Sciatic nerve (tissue), 2 donors: ENCODE data around the gene NEMF. TPM values are rescaled to one million over a fixed set of nuclear protein-coding genes. Genes with fewer than 3 reads are reported as not detected.
"Not testable (repeated sequence)": the region's sequence is repeated elsewhere in the genome, so short reads cannot be mapped to it uniquely, and the experiment has no call there.

Experiments
- ATAC-seq: fragments of 200-7000 bp; cut with Tn5 transposase; one replicate; pipeline ENCODE4 v1.9.1; 2020; ENCODE audit warnings: mild to moderate bottlenecking, moderate library complexity
- DNase-seq: peaks from one replicate; pipeline ENCODE4 v3.0.0-alpha.2; 2020; ENCODE audit warnings: low spot score
- intact Hi-C: fragments of 100-400 bp; cut with DNase I; formaldehyde crosslinking; loops from one replicate; pipeline ENCODE4 v1.14.2; 2022
- total RNA-seq: library from RNA; stranded (reverse); fragmentation: NEBNext Ultra II Directional; extraction: Animal tissue kit (Norgen Biotek cat#: 25700); gene quantifications from one replicate; pipeline ENCODE4 v1.2.1, GENCODE V29; 2021
- donor health status: DM: no; HTN: no; CAD: no.
- donor health status: DM: no; HTN: no; CAD: no.

Gene NEMF
- total RNA-seq, 1 donor from 2014 or later = 92.4 TPM

DNA sequence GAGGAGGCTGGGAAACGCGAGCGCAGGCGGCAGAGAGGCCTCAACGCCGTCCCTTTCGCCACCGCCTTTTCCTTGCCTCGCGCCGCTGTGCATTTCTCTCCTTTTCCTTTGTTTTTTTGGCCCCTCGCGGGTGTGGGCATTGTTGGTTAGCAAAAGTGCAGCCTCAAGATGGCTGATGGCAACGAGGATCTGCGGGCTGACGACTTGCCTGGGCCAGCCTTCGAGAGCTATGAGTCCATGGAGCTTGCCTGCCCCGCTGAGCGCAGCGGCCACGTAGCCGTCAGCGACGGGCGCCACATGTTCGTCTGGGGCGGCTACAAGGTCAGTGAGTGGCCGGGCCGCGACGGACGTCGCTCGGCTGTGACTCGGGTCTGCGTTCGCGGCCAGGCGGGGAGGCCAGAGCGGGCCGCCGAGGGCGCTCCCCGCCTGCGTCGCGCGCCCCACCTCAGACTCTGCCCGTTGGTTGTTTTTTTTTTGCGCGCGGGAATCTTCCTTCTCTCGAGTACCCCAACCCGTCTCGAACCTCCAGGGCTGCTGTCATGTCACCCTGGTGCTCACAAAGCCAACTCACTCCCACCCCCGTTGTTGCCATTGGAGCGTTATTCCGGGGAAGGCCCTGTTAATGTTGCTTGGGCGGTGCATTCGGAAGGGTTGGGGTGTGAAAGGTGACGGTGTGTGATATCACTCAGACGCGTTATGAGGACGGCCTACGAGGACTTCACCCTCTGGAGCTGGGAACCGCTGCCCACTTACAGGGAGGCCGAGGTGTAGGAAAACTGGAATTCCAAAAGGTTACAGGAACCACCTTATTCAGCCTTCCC is 84.1 kb downstream of the NEMF start:
- intact Hi-C loops = loop anchor here (5.0 kb wide), 1 partner anchor 136 kb away; no protein-coding TSS in a partner anchor
- ATAC-seq = peak; percentile 68
- DNase-seq = peak; percentile 67

DNA sequence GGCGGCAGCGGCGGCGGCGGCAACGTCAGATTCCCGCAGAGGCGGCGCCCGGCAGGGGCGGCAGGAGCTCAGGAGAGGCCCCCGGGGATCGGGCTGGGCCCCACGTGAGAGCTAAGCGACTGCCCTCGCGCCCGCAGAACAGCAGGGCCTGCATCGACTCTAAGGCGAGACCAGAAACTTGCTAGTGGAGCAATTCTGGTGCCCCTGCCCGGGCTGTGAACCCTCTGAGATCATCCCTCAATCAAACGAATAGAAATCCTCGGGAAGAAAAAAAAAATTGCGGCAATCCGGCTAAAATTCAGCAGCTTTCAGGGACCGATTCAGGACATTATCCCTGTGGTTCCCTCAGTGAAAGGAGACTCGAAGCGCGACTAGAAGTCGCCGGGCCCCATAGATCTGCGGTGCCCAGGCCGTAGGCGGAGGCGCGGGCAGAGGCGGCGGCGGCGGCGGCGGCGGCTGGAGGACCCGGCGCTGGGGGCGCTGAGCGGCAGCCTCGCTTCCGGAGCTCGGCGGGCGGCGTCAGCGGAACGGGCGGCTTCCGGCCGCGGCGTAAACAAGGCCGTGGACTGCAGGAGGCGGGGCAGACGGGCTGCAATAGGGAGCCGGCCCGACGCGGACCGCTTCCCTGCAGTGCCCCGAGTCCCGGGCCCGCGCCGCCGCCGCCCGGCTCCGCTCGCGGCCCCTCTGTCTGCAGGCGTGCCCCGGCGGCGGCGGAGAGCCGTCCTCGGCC is 84.9 kb downstream of the NEMF start, which contains the start of gene KLHDC2:
Gene KLHDC2, plus strand, starts transcription at position 583 of the 730 bp plus-strand sequence. CDS start 316 bp downstream, outside the sequence.
- DNase-seq (peak; percentile 93), ATAC-seq (peak; percentile 93)
- intact Hi-C loops = loop anchor here (5.0 kb wide), 1 partner anchor 135 kb away; no protein-coding TSS in a partner anchor

DNA sequence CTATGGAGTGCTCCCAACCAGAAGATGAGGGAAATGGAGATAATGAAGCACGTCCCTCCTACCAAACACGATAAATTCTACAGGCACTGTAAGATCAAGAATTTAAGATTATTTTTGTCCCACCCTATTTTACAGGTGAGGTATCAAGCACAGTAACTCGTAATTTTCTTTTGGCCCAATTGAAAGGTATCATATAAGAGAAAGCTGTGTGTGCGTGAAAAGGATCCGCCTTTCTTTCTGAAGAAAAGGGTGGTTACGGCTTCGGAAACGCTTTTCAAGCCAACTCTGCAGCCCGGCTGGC is 85.4 kb downstream of the NEMF start:
- intact Hi-C loops = loop anchor here (5.0 kb wide), 1 partner anchor 135 kb away; no protein-coding TSS in a partner anchor
- ATAC-seq (no peak), DNase-seq (no peak)

DNA sequence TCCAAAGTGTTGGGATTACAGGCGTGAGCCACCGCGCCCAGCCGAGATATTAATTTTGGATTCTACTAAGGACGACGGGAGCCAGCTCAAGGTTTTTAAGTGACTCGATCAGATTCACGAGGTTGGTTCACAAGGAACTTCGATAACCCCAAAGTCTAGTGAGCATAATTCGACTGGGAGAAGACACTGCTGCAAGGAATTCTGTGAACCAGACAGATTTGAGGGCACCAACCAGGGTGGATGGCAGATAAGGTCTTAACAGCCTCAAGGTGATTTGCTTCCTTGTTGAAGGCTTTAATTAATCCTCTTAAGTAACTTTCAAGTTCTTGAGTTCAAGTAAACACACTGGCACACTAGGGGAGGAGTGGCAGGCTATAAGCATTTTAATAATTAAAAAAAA is 85.7 kb downstream of the NEMF start:
- intact Hi-C loops = loop anchor here (5.0 kb wide), 1 partner anchor 135 kb away; no protein-coding TSS in a partner anchor
- no peak for DNase-seq
- no peak for ATAC-seq

DNA sequence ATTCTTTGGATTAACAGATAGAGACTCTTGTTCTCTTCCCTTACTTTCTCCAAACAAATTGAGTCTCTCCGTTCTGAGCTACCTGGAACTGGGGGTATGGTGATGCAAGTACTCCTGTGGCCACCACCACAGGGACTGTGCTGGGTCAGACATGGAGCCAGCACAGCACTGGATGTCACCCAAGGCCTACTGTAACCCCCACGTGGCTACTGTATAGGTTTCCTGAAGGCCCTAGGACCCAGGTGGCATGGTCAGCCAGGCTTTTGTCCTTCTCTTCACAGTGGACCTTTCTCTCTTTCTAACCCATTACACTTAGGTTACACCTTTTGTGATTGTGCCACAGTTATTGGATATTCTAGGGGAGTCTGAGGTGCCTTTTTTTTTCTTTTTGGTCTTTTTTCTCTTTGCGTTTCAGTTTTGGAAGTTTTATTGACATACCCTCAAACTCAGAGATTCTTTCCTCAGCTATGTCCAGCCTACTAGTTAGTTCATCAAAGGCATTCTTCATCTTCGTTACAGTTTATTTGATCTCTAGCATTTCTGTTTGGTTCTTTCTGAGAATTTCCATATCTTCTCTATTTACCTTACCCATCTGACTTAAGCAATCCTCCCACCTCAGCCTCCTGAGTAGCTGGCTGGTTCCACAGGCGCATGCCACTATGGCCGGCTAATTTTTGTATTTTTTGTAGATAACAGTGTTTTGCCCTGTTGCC is 90.6 kb downstream of the NEMF start:
- intact Hi-C loops = no loop called here
- ATAC-seq (no peak), DNase-seq (no peak)

DNA sequence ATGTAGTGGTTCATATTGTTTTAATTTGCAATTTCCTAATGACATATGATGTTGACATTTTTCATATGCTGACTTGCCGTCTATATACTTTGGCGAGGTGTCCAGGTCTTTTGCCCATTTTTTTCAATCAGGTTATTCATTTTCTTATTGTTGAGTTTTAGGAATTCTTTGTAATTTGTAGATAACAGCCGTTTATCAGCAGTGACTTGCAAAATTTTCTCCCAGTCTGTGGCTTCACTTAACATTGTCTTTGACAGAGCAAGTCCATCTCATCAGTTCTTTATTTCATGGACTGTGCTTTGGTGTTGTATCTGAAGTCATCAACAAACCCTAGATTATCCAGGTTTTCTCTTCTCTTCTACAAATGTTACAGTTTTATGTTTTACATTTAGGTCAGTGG is 97.2 kb downstream of the NEMF start:
- ATAC-seq (no peak), DNase-seq (no peak)
- intact Hi-C loops = no loop called here

DNA sequence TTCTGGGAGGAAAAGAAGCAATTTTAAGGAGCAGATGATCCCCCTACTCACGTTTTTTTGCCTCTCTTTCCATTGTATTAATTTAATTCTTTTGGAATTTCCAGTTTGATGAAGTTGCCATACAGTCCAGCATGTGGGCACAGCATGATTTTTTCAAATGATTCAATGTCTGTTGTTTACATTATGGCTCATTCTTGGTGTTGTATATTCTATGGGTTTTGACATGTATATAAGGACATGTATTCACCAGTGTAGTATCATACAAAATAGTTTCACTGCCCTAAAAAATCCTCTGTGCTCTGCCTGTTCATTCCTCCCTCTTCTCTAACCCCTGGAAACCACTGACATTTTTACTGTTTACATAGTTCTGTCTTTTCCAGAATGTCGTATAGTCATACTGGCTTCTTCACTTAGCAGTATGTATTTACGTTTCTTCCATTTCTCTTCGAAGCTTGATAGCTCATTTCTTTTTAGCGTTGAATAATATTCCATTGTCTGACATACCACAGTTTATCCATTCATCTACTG is 98.0 kb downstream of the NEMF start:
- intact Hi-C loops = no loop called here
- DNase-seq (no peak), ATAC-seq (no peak)

DNA sequence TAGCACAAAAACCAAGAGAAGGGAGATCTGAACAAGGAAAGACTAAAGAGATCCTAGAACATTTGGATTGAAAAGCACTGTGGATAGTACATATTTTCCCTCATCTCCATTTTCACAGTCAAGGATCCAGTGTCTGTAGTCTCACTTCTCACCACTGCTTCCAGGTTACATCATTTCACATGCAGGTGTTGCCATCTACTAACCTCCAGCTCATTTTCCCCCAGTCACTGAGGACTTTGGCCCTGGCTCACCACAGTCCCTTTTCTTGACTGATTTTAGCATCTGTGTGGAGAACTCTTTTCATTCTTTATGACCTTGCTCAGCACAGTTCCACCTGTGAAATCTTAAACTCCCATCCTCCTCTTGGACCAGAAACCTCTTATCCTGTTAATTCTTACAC is 106.1 kb downstream of the NEMF start:
- intact Hi-C loops, ATAC-seq: not testable (repeated sequence)

DNA sequence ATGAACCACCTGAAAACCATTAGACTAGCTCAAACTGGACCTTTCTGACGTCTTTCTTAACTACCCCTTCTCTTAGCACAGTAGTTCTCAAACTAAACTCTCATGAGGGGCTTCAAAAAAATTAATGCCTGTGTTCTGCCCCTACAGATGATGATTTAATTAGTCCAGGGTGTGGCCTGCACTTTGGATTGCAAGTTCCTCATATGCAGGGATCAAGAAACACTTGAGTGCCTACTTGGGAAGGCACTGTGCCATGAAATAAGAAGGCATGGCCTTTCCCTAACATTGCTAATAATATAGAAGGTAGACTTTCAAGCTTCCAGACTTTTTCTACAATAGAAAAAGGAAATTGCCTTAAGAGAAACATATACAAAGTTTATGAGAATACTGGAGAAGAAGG is 107.4 kb downstream of the NEMF start:
- intact Hi-C loops = no loop called here
- DNase-seq (no peak), ATAC-seq (no peak)

More for the DNA sequence above, 106.1 kb downstream of the NEMF start:
- DNase-seq = not testable (repeated sequence)

DNA sequence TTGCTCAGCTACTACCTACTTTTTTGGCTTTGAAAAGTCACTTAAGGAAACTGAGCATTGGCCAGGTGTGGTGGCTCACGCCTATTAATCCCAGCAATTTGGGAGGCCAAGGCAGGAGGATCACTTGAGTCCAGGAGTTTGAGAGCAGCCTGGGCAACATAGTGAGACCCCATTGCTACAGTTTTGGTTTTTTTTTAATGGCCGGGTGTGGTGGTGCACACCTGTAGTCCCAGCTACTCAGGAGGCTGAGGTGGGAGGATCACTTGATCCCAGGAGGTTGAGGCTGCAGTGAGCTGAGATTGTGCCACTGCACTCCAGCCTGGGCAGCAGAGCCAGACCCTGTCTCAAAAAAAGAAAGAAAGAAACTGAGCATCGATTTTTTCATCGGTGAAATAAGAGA is 116.9 kb downstream of the NEMF start:
- DNase-seq, ATAC-seq, intact Hi-C loops: not testable (repeated sequence)

DNA sequence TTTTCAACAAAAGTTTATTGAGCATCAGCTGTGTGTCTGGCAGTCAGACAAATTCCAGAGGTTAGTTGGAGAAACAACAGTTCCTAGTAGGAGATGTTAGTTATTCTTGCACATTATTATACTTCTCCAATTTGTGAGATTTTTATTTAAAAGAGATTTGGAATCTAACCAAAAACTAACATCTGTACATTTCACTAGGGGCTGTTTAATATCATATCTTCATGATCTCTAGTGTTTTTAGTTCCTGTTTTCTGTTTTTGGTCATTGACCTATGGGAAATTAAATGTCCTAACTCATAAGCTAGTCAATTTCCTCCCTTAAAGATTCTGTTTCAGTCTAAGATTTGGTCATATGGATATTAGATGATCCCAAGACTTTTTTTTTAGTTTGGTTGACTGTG is 118.8 kb downstream of the NEMF start:
- ATAC-seq (no peak), DNase-seq (no peak)
- intact Hi-C loops = no loop called here

DNA sequence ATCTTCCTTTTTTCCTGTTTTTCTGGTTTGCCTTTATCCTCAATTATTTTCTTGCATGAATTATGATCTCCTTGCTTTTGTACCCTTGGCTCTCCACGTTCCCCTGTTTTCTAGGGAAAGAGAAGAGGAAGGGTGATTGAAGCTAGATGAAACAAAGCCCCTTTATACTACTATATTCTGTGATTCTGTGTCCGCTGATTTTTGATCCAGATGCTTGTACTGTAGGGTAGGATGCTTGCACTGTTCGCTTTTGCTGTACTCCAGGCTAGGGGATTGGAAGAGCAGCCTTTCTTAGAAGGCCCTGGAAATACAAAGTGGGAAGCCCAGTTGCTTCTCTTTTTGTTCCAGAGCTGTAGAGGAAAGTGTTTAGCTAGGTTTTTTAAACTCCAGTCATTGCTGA is 119.7 kb downstream of the NEMF start:
- intact Hi-C loops = no loop called here
- ATAC-seq = no peak
- DNase-seq = no peak

Other genes with a start within 250 kb of the NEMF start
- gene RPL36AL, start 232.2 kb downstream of the NEMF start, total RNA-seq = 185 TPM
- 16.4 TPM for gene MGAT2, start 232.0 kb downstream of the NEMF start, total RNA-seq
- gene DNAAF2, start 217.5 kb downstream of the NEMF start, total RNA-seq = 5.1 TPM
- 2.0 TPM for gene POLE2, start 164.6 kb downstream of the NEMF start, total RNA-seq
- gene KLHDC1, start 159.7 kb downstream of the NEMF start, total RNA-seq = 20.7 TPM
- 58.9 TPM for gene KLHDC2, start 84.6 kb downstream of the NEMF start, total RNA-seq
- gene ARF6, start 40.3 kb upstream of the NEMF start, total RNA-seq = 46.1 TPM